T-helper 9 cell (primary cell): Measurements from ENCODE around the gene GLIS1.
"Not testable (repeated sequence)": the region's sequence is repeated elsewhere in the genome, so short reads cannot be mapped to it uniquely, and the experiment has no call there.

Experiments
- DNase-seq: peaks from one replicate; pipeline ENCODE4 v3.0.0-alpha.2; 2020

GLIS1 gene

GRCh38 chr1:53651356-53651755, 87.6 kb downstream of the GLIS1 start:
- no peak for DNase-seq

GRCh38 chr1:53648516-53648915, 90.4 kb downstream of the GLIS1 start:
- DNase-seq, result no peak

- DNase-seq, result not testable (repeated sequence)
Measured at GRCh38 chr1:53647915-53648314, 91.0 kb downstream of the GLIS1 start.

GRCh38 chr1:53646732-53647131, 92.2 kb downstream of the GLIS1 start:
- no peak for DNase-seq

GRCh38 chr1:53645690-53646078, 93.3 kb downstream of the GLIS1 start:
- DNase-seq, result no peak

GRCh38 chr1:53644909-53645689, 93.9 kb downstream of the GLIS1 start:
- DNase-seq, result no peak

GRCh38 chr1:53644496-53644895, 94.5 kb downstream of the GLIS1 start:
- DNase-seq, result no peak

GRCh38 chr1:53643881-53644390, 95.0 kb downstream of the GLIS1 start:
- DNase-seq, result no peak

- DNase-seq, result no peak
Measured at GRCh38 chr1:53643041-53643880, 95.7 kb downstream of the GLIS1 start.

- no peak for DNase-seq
Measured at GRCh38 chr1:53642607-53643006, 96.4 kb downstream of the GLIS1 start.

GRCh38 chr1:53642215-53642555, 96.8 kb downstream of the GLIS1 start:
- DNase-seq, result no peak

GRCh38 chr1:53641481-53642214, 97.3 kb downstream of the GLIS1 start:
- no peak for DNase-seq

GRCh38 chr1:53640701-53641075, 98.3 kb downstream of the GLIS1 start:
- no peak for DNase-seq

GRCh38 chr1:53639996-53640700, 98.8 kb downstream of the GLIS1 start:
- no peak for DNase-seq

- DNase-seq, result no peak
Measured at GRCh38 chr1:53639251-53639763, 99.7 kb downstream of the GLIS1 start.

- no peak for DNase-seq
Measured at GRCh38 chr1:53638360-53639035, 100.5 kb downstream of the GLIS1 start.

GRCh38 chr1:53637511-53638359, 101.2 kb downstream of the GLIS1 start:
- no peak for DNase-seq

- DNase-seq, result no peak
Measured at GRCh38 chr1:53636621-53637171, 102.3 kb downstream of the GLIS1 start.

GRCh38 chr1:53634571-53634979, 104.4 kb downstream of the GLIS1 start:
- DNase-seq, result no peak

- no peak for DNase-seq
Measured at GRCh38 chr1:53633073-53633704, 105.8 kb downstream of the GLIS1 start.
